Measurements from ENCODE around the gene ITPRID1. TPM values are rescaled to one million over a fixed set of nuclear protein-coding genes. Genes with fewer than 3 reads are reported as not detected.

Gene ITPRID1
- total RNA-seq, 1 experiment from 2014 or later = not detected

- no peak overlapping the region for H3K27ac ChIP-seq
- H3K4me3 ChIP-seq = no peak overlapping the region
- no peaks in the 10 kb centered on the region for H3K36me3 ChIP-seq (ENCODE audit: low read depth)
- no peaks in the 10 kb centered on the region for H3F3A ChIP-seq (ENCODE audit: insufficient read depth, low read depth)
- no peak overlapping the region for H2AFZ ChIP-seq
- H3K4me2 ChIP-seq = no peak overlapping the region
- no peaks in the 10 kb centered on the region for H3K4me1 ChIP-seq (replicated peaks; ENCODE audit: insufficient read depth)
- TF ChIP-seq CTCF (conservative IDR thresholded peaks at IDR 0.05) (no peak), EZH2 (IDR thresholded peaks at IDR 0.05; ENCODE audit: low read depth) (no peak)
- peaks cover 13% of the 10 kb centered on the region; the same call in 1 of the 2 replicates for H3K27me3 ChIP-seq (ENCODE audit: insufficient read depth, low read depth)
- H4K20me1 ChIP-seq (ENCODE audit: insufficient read depth) = no peaks in the 10 kb centered on the region
- CTCF ChIA-PET = no interaction called here
- intact Hi-C loops (cut with micrococcal nuclease; ENCODE audit: unreplicated experiment) = no loop called here
- no TSS peak for BruUV-seq (replicated peaks)
- no peaks in the 10 kb centered on the region for H3K9me3 ChIP-seq (ENCODE audit: insufficient read depth, low read depth)
- H3K79me2 ChIP-seq (ENCODE audit: low read depth) = no peaks in the 10 kb centered on the region
- POLR2A ChIA-PET (ENCODE audit: unreplicated experiment) = no interaction called here
- no peaks in the 10 kb centered on the region for H3K9me2 ChIP-seq (ENCODE audit: insufficient read depth)
- DNase-seq = no peak
Measured at GRCh38 chr7:31695859-31696614, 182.1 kb downstream of the ITPRID1 start.

- H3F3A ChIP-seq (ENCODE audit: insufficient read depth, low read depth) = no peaks in the 10 kb centered on the region
Measured at GRCh38 chr7:31699050-31699449, 185.2 kb downstream of the ITPRID1 start.

GRCh38 chr7:31702354-31702753 is 188.5 kb downstream of the ITPRID1 start:
- CTCF ChIA-PET = no interaction called here
- intact Hi-C loops (cut with micrococcal nuclease; ENCODE audit: unreplicated experiment) = no loop called here
- TF ChIP-seq CTCF (conservative IDR thresholded peaks at IDR 0.05) (no peak), EZH2 (IDR thresholded peaks at IDR 0.05; ENCODE audit: low read depth) (no peak)

More at GRCh38 chr7:31699050-31699449, 185.2 kb downstream of the ITPRID1 start:
- Histone ChIP-seq H3K4me1 (replicated peaks; ENCODE audit: insufficient read depth) (no peaks in the 10 kb centered on the region), H3K9me3 (ENCODE audit: insufficient read depth, low read depth) (no peaks in the 10 kb centered on the region), H3K79me2 (ENCODE audit: low read depth) (no peaks in the 10 kb centered on the region), H3K9me2 (ENCODE audit: insufficient read depth) (no peaks in the 10 kb centered on the region), H3K4me2 (no peak overlapping the region), H3K4me3 (no peak overlapping the region), H2AFZ (no peak overlapping the region), H3K27me3 (ENCODE audit: insufficient read depth, low read depth) (peaks cover 15% of the 10 kb centered on the region; the same call in 1 of the 2 replicates), H4K20me1 (ENCODE audit: insufficient read depth) (no peaks in the 10 kb centered on the region), H3K27ac (no peak overlapping the region), H3K36me3 (ENCODE audit: low read depth) (no peaks in the 10 kb centered on the region)
- BruUV-seq (replicated peaks) = no TSS peak
- CTCF ChIA-PET = no interaction called here
- TF ChIP-seq EZH2 (IDR thresholded peaks at IDR 0.05; ENCODE audit: low read depth) (no peak), CTCF (conservative IDR thresholded peaks at IDR 0.05) (no peak)
- POLR2A ChIA-PET (ENCODE audit: unreplicated experiment) = no interaction called here
- no peak for DNase-seq
- intact Hi-C loops (cut with micrococcal nuclease; ENCODE audit: unreplicated experiment) = no loop called here

More at GRCh38 chr7:31702354-31702753, 188.5 kb downstream of the ITPRID1 start:
- BruUV-seq (replicated peaks) = no TSS peak
- Histone ChIP-seq H3K9me3 (ENCODE audit: insufficient read depth, low read depth) (no peaks in the 10 kb centered on the region), H3K9me2 (ENCODE audit: insufficient read depth) (no peaks in the 10 kb centered on the region), H3K36me3 (ENCODE audit: low read depth) (no peaks in the 10 kb centered on the region), H3F3A (ENCODE audit: insufficient read depth, low read depth) (no peaks in the 10 kb centered on the region), H4K20me1 (ENCODE audit: insufficient read depth) (no peaks in the 10 kb centered on the region), H3K27ac (no peak overlapping the region), H3K4me1 (replicated peaks; ENCODE audit: insufficient read depth) (no peaks in the 10 kb centered on the region), H3K4me3 (no peak overlapping the region), H3K79me2 (ENCODE audit: low read depth) (no peaks in the 10 kb centered on the region), H3K4me2 (no peak overlapping the region), H2AFZ (no peak overlapping the region), H3K27me3 (ENCODE audit: insufficient read depth, low read depth) (peaks cover 30% of the 10 kb centered on the region)
- peak in 1 of 2 experiments; percentile 24 for DNase-seq
- POLR2A ChIA-PET (ENCODE audit: unreplicated experiment) = no interaction called here
